ENCODE results near the gene PRAC1. TPM values are rescaled to one million over a fixed set of nuclear protein-coding genes. Genes with fewer than 3 reads are reported as not detected.

The PRAC1 gene
- total and polyA plus RNA-seq, 2 of the 8 experiments (the other 6 are each of a cell fraction or from before 2014, with no cell fraction given), result not detected

DNA sequence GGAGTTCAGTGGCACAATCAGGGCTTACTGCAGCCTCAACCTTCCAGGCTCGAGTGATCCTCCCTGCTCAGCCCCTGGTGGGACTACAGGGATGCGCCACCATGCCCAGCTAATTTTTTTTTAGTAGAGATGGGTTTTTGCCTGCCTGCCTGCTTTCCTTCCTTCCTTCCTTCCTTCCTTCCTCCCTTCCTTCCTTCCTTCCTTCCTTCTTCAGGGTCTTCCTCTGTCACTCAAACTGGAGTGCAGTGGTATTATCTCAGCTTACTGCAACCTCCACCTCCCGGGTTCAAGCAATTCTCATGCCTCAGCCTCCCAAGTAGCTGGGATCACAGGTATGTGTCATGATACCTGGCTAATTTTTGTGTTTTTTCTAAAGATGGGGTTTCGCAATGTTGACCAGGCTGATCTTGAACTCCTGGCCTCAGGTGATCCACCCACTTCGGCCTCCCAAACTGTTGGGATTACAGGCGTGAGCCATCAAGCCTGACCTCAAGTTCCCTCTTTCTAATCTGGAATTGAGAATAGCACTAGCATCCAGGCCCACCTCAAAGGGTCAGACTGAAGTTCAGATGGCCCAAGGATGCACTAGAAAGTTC, 45.3 kb downstream of the PRAC1 start (continued):
- no peak for TF ChIP-seq EZH2 (IDR thresholded peaks at IDR 0.05; ENCODE audit: low read depth, low read length, severe bottlenecking)
